ENCODE data around the gene CORO1A.

CORO1A gene

GRCh38 chr16:30184096-30184890 is 891 bp downstream of the CORO1A start:
- DNase-seq (ENCODE audit: low spot score), result peak; percentile 83
- in situ Hi-C loops (cut with MboI; ENCODE audit: low sequenced_read_pairs, unreplicated experiment), result loop anchor here (25.0 kb wide), 1 partner anchor 228 kb away; the partner anchor contains the start of gene ZNF771
- TF ChIP-seq CTCF (IDR thresholded peaks at IDR 0.05; ENCODE audit: borderline replicate concordance, control extremely low read depth, extremely low read depth, insufficient read depth, missing control alignments), result no peak

- DNase-seq (ENCODE audit: low spot score), result peak; percentile 44
- in situ Hi-C loops (cut with MboI; ENCODE audit: low sequenced_read_pairs, unreplicated experiment), result loop anchor here (25.0 kb wide), 1 partner anchor 227 kb away; the partner anchor contains the start of gene ZNF771
- TF ChIP-seq CTCF (IDR thresholded peaks at IDR 0.05; ENCODE audit: borderline replicate concordance, control extremely low read depth, extremely low read depth, insufficient read depth, missing control alignments), result no peak
Measured at GRCh38 chr16:30184891-30185682, 1.7 kb downstream of the CORO1A start.

GRCh38 chr16:30185683-30186421 is 2.5 kb downstream of the CORO1A start:
- TF ChIP-seq CTCF (IDR thresholded peaks at IDR 0.05; ENCODE audit: borderline replicate concordance, control extremely low read depth, extremely low read depth, insufficient read depth, missing control alignments), result no peak
- in situ Hi-C loops (cut with MboI; ENCODE audit: low sequenced_read_pairs, unreplicated experiment), result loop anchor here (25.0 kb wide), 1 partner anchor 226 kb away; the partner anchor contains the start of gene ZNF771
- DNase-seq (ENCODE audit: low spot score), result peak; percentile 89

- TF ChIP-seq CTCF (IDR thresholded peaks at IDR 0.05; ENCODE audit: borderline replicate concordance, control extremely low read depth, extremely low read depth, insufficient read depth, missing control alignments), result no peak
- in situ Hi-C loops (cut with MboI; ENCODE audit: low sequenced_read_pairs, unreplicated experiment), result loop anchor here (25.0 kb wide), 1 partner anchor 226 kb away; the partner anchor contains the start of gene ZNF771
- DNase-seq (ENCODE audit: low spot score), result no peak
Measured at GRCh38 chr16:30186444-30186781, 3.0 kb downstream of the CORO1A start.

- in situ Hi-C loops (cut with MboI; ENCODE audit: low sequenced_read_pairs, unreplicated experiment), result loop anchor here (25.0 kb wide), 1 partner anchor 225 kb away; the partner anchor contains the start of gene ZNF771
- DNase-seq (ENCODE audit: low spot score), result peak; percentile 66
- TF ChIP-seq CTCF (IDR thresholded peaks at IDR 0.05; ENCODE audit: borderline replicate concordance, control extremely low read depth, extremely low read depth, insufficient read depth, missing control alignments), result peak; percentile 87
Measured at GRCh38 chr16:30186782-30187555, 3.6 kb downstream of the CORO1A start.

Data from GM13976 (cell line).